Heart left ventricle (tissue), 16 donors: ENCODE results near the gene UBE2I. TPM values are rescaled to one million over a fixed set of nuclear protein-coding genes. Genes with fewer than 3 reads are reported as not detected.

Experiments
- ATAC-seq, 4 donors: fragments of 200-7000 bp; cut with Tn5 transposase; one replicate each; pipeline ENCODE4 v1.9.1; 2020 to 2022; ENCODE audit warnings: moderate library complexity in 4 of 4, mild to moderate bottlenecking in 3 of 4, moderate number of reproducible peaks in 1 of 4
- DNase-seq, 5 donors: peaks; one replicate each; pipeline ENCODE4 v3.0.0-alpha.2; 2020
- H3K27ac ChIP-seq, 12 donors: fragments of 200-600 bp; sonication (generic) in 4 of 12; one replicate each; pipeline versions ENCODE4 v1.5.0 to v1.8.0; 2016 to 2022; ENCODE audit warnings: mild to moderate bottlenecking in 2 of 12
- H3K27me3 ChIP-seq, 9 donors: fragments of 200-600 bp; sonication (generic) in 2 of 9; one replicate each; pipeline versions ENCODE4 v1.5.1 to v1.8.0; 2016 to 2022; ENCODE audit warnings: mild to moderate bottlenecking in 3 of 9
- H3K36me3 ChIP-seq, 9 donors: fragments of 200-600 bp; sonication (generic) in 2 of 9; one replicate each; pipeline versions ENCODE4 v1.5.0 to v1.8.0; 2018 to 2022; ENCODE audit warnings: mild to moderate bottlenecking in 2 of 9
- H3K4me1 ChIP-seq, 12 donors: fragments of 200-600 bp; sonication (generic) in 4 of 12; one replicate each; pipeline versions ENCODE4 v1.5.0 to v1.8.0; 2016 to 2022; ENCODE audit warnings: mild to moderate bottlenecking in 3 of 12
- H3K4me3 ChIP-seq, 12 donors: fragments of 200-600 bp; sonication (generic) in 4 of 12; one replicate each; pipeline versions ENCODE4 v1.5.0 to v1.8.0; 2017 to 2022; ENCODE audit warnings: mild to moderate bottlenecking in 9 of 12, moderate library complexity in 4 of 12
- H3K9me3 ChIP-seq, 12 donors: fragments of 200-600 bp; sonication (generic) in 4 of 12; one replicate each; pipeline versions ENCODE4 v1.5.0 to v1.8.0; 2016 to 2022; ENCODE audit warnings: mild to moderate bottlenecking in 1 of 12
- POLR2A ChIP-seq, 2 donors: fragments of 450-650 bp; IDR thresholded peaks; one replicate each; pipeline ENCODE4 v1.6.1; 2017; ENCODE audit warnings: antibody characterized with exemption in 2 of 2, mild to moderate bottlenecking in 2 of 2, moderate library complexity in 2 of 2
- WGBS, 4 donors: extraction: QIAGEN DNeasy Blood & Tissue Kit in 2 of 4; methylation state at CpG; one replicate each; pipeline versions ENCODE4 v1.1.5 to v1.1.7; 2013 to 2018; 5-methylcytosine and 5-hydroxymethylcytosine counted together
- intact Hi-C, 10 donors: fragments of 100-400 bp; cut with DNase I; formaldehyde crosslinking; loops; one replicate each; pipeline versions ENCODE4 v1.11.1 to v1.14.2; 2022
- polyA plus RNA-seq, 2 donors: library from polyadenylated mRNA; stranded (reverse); fragments of 200-250 nt; gene quantifications; one replicate each; pipeline ENCODE4 v1.2.3, GENCODE V29; 2013
- total RNA-seq, 9 donors: library from RNA; depleted of rRNA in 2 of 9; stranded (reverse); fragments of >200 nt in 2 of 9; fragmentation: NEBNext Ultra II Directional in 3 of 9; extraction: Animal tissue kit (Norgen Biotek cat#: 25700) in 3 of 9; gene quantifications; one replicate each; pipeline versions ENCODE4 v1.1.0 to v1.2.4, GENCODE V29; 2016 to 2023
- TF ChIP-seq, protein P1 (sequence below), 12 donors: fragments of 200-600 bp; sonication (generic) in 4 of 12; IDR thresholded peaks; one replicate each; pipeline versions ENCODE4 v1.5.0 to v1.8.0; 2018 to 2022; ENCODE audit warnings: antibody characterized with exemption in 12 of 12, mild to moderate bottlenecking in 5 of 12
- donor health status: ischemic (EF 13 %, LVEDD 7.1; RV severe dilation, severe dysfunction).
- donor health status: healthy with polysubstance abuse.
- donor health status: DM: no; HTN: yes; CAD: no.
- donor health status: DM: no; HTN: no; CAD: no.
- donor health status: ischemic (EF 25% LVEDD 6.9; RV normal size, moderate dysfunction).
- donor health status: ischemic (EF 25% LVEDD 5.7; RV mildly dilated, moderate dysfunction).
- donor health status: healthy.
- donor health status: DM: yes; HTN: yes; CAD: no.
- donor health status: ischemic (EF 35%, LVEDD 5.7; RV mildly dilated, moderate dysfunction).
- donor health status: nonischemic (EF 11% LVEDD 7.7; RV severe dilation, severe dysfunction).
- donor health status: DM: yes; HTN: yes; CAD: no.
- donor health status: PGD.
- donor health status: ischemic (EF 29% LVEDD 5.4; RV normal size, mild dysfunction).
- donor health status: nonischemic (EF 23%, LVEDD 6.1; RV moderate dilation, normal function).

Gene UBE2I
- total and polyA plus RNA-seq, 11 donors: 59.3 to 105 (median 82.5) TPM

DNA sequence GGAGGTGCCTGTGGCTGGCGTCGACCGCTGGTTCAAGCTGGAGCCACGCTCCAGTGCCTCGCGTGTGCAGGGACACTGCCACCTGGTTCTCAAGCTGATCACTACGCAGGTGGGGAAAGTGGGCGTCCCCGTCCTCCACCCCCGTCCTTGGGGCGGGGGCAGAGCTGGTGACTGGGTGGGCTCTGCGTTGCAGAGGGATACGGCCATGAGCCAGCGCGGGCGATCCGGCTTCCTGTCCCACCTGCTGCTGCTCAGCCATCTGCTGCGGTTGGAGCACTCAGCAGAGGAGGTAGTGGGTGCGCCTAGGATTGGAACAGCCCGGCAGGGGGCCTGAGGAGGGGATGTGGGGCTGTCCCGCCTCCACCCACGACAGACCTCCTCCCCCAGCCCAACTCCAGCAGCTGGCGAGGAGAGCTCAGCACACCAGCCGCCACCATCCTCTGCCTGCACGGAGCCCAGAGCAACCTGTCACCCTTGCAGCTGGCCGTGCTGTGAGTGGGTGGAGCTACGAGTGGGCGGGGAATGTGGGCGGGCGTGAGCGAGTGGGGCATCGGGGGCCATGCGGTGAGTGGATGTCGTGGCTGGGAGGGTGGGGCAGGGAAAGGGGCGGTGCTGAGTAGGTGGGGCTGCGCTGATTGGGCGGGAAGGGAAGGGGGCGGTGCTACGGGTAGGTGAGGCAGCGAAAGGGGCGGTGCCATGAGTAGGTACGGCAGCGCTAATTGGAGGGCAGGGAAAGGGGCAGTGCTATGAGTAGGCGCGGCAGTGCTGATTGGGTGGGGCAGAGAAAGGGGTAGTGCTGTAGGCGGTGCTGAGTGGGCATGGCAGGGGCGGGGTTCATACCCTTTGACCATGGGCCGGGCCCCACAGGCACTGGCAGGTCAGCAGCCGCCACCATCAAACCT is 33.3 kb downstream of the UBE2I start:
- peaks cover 0 to 17% (median 5%) of the 10 kb centered on the region in 12 donors for H3K4me1 ChIP-seq
- H3K36me3 ChIP-seq: peaks cover 0 to 6% (median 0%) of the 10 kb centered on the region in 9 donors
- ATAC-seq (peak; percentile 93 to 98 (median 96)), DNase-seq (peak; percentile 88 to 95 (median 92))
- H3K9me3 ChIP-seq: no peaks in the 10 kb centered on the region
- 13 to 30% (median 24%) methylated on average over 38 to 49 of the region's 49 CpGs for WGBS, 4 donors
- no peaks in the 10 kb centered on the region for H3K27me3 ChIP-seq
- intact Hi-C loops: no loop called here
- H3K4me3 ChIP-seq: peak overlapping the region in 10 of 12 donors; percentile 24 to 46 (median 34)
- no peak overlapping the region for H3K27ac ChIP-seq
- TF ChIP-seq, protein P1, sequence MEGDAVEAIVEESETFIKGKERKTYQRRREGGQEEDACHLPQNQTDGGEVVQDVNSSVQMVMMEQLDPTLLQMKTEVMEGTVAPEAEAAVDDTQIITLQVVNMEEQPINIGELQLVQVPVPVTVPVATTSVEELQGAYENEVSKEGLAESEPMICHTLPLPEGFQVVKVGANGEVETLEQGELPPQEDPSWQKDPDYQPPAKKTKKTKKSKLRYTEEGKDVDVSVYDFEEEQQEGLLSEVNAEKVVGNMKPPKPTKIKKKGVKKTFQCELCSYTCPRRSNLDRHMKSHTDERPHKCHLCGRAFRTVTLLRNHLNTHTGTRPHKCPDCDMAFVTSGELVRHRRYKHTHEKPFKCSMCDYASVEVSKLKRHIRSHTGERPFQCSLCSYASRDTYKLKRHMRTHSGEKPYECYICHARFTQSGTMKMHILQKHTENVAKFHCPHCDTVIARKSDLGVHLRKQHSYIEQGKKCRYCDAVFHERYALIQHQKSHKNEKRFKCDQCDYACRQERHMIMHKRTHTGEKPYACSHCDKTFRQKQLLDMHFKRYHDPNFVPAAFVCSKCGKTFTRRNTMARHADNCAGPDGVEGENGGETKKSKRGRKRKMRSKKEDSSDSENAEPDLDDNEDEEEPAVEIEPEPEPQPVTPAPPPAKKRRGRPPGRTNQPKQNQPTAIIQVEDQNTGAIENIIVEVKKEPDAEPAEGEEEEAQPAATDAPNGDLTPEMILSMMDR (IDR thresholded peaks at IDR 0.05): no peak
- no peak for TF ChIP-seq POLR2A (IDR thresholded peaks at IDR 0.05)

DNA sequence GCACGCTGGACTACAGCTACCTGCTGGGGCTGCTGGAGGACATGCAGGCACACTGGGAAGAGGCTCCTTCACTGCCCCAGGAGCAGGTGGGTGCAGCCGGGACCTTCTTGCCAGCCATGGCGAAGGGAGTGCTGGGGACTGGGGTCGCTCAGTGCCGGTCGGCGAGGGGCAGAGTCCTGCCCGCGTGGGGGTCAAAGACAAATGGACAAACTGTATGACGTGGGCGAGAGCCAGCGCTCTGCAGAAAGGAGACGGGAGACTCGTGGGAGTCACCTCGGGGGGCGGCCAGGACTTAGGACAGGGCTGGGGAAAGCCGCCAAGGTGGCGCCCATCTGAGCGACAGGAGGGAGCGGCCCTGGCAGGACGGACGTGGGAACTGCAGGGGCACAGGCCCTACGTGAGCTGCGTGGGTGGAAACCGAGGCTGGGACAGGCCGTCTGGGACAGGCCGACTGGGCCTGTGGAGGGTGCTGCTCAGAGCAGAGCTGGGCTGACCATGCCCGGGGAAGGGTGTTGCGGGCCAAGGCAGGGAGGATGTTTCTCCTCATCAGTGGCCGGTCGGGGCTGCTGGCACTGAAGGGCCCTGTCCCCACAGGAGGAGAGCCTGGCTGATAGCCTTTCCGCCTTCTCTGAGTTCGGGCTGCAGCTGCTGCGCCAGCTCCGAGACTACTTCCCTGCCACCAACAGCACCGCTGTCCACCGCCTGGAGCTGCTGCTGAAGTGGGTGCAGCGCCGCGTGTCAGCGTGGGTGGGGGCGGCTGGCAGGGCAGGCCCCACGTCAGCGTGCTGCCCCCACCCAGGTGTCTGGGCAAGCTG is 34.2 kb downstream of the UBE2I start:
- peaks cover 0 to 17% (median 5%) of the 10 kb centered on the region in 12 donors for H3K4me1 ChIP-seq
- H3K27ac ChIP-seq: no peak overlapping the region
- whole genome bisulfite sequencing, 4 donors: 64 to 72% (median 70%) methylated on average over 41 to 44 of the region's 44 CpGs
- intact Hi-C loops: no loop called here
- H3K4me3 ChIP-seq: peak overlapping the region in 10 of 12 donors; percentile 24 to 46 (median 34)
- TF ChIP-seq, protein P1 (IDR thresholded peaks at IDR 0.05): no peak
- TF ChIP-seq POLR2A (IDR thresholded peaks at IDR 0.05): no peak
- H3K27me3 ChIP-seq: no peaks in the 10 kb centered on the region
- H3K9me3 ChIP-seq: no peaks in the 10 kb centered on the region
- ATAC-seq: no peak
- peaks cover 0 to 14% (median 7%) of the 10 kb centered on the region in 9 donors for H3K36me3 ChIP-seq
- no peak for DNase-seq

DNA sequence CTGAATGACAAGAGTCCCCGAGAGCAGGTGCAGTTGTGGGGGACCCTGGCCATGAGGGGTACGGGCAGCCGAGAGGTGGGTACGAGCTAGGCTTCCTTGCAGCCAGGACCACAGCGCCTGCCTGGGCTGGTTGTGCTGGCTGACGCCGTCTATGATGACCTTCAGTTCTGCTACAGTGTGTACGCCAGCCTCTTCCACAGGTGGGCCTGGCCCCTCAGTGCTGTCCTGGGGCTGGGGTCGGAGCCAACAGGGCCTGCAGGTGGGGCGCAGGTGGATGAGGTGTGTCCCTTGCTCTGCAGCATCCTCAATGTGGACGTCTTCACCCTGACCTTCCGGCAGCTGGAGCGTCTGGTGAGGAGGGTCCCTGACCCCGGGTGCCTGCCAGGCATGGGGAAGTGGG is 35.1 kb downstream of the UBE2I start:
- Histone ChIP-seq H3K4me3 (no peak overlapping the region), H3K36me3 (peaks cover 0 to 23% (median 15%) of the 10 kb centered on the region in 9 donors), H3K27me3 (no peaks in the 10 kb centered on the region), H3K9me3 (no peaks in the 10 kb centered on the region), H3K4me1 (peaks cover 0 to 17% (median 5%) of the 10 kb centered on the region in 12 donors), H3K27ac (no peak overlapping the region)
- WGBS, 4 donors: 91 to 94% (median 92%) methylated on average over 7 to 14 of the region's 14 CpGs
- ATAC-seq: no peak
- no peak for DNase-seq
- TF ChIP-seq, protein P1 (IDR thresholded peaks at IDR 0.05): no peak
- no peak for TF ChIP-seq POLR2A (IDR thresholded peaks at IDR 0.05)
- intact Hi-C loops: no loop called here
